CD4-positive, alpha-beta T cell treated with Interleukin-1 beta for 1 hour (primary cell): Measurements from ENCODE around the gene SAP25.

Experiments used
- DNase-seq, 2 donors: peaks; one replicate each; pipeline ENCODE4 v3.0.0-alpha.2; 2020 to 2022

The SAP25 gene

DNA sequence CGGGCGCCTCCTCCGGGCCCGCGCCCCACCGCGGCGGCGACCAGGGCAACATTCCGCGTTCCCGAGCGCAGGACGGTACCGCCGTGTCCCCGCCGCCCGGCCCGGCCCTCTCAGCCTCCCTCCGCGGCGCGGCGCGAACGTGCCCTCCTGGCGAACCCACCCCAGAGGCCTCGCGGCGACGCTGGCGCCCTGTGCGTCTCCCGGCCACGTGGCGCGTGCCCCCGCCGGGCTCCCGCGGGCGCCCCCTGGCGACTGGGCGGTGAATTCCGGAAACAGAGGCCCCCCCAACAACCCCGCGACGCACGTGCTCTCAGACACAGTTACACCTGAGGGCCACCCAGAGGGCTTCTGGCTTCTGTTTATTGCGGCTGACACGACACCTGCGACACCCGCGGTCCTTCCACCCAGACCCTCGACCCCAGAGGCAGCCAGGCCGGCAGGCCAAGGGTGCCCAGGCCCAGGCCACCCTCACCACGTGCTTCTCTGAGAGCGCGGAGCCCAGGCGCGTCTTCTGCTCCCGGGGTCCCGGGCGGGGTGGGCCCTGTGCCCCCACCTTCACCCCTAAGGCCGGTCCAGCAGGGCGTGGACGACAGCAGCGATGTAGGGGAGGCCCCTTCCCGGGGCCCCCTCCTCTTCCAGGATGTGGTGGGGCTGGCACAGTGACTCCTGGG, at the start of gene SAP25:
Gene SAP25 (minus strand): TSS at position 210 of the 671 bp plus-strand sequence. CDS start 158 bp downstream, at position 52.
- DNase-seq: no peak

DNA sequence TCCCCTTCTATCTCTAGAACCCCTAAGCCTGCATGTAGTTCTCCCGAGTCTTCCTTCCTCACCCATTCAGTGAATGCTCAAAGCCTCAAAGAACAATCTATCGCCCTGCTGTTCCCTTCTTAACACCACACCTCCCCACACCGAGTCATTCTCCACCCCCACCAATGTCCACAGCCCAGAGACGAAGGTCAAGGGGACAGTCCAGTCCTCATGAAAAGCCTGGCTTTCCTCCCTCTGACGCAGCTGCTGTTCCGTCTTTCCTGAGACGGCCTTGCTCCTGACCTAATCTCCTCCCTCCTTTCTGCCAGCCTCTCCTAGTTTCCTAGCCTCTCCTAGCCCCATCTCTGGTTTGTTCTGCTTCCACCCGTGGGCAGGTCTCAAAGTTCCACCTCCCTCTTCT, 47.9 kb upstream of the SAP25 start:
- no peak for DNase-seq

DNA sequence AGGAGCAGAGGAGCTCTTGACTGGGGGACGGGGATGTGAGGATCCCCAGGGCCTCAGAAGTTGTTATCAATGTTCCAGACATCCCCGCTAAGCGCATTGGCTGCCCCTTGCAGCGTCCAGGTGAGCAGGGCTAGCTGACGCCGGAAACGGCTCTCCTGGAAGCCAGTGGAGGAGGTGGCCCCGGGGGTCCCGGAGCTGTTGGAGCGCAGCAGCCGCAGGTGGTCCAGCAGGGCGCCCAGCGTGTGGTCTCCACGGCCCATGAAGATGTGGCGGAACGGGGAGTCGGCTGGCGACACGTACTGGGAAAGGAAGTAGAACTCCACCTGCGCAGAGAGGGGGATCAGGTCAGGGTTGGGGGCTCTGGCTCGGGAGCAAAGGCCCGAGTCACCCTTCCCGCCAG, 47.1 kb upstream of the SAP25 start:
- no peak for DNase-seq

DNA sequence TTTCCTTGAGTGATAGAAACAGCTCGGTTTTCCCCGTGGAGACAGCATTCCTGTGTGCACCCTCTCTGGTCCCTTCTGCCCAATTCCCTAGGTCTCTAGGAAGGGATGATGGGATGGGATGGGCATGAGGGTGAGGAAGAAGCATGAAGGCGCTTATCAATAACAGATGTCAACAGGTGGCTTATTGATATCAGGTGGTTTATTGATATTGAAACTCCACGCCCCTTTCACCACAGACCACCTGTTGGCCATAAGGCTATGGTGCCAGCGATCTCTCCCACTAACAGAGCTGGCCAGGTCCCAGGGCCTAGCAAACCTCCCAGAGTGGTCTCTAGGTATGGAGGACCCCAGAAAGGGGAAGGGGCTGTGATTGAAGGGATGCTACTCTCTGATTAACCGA, 46.5 kb upstream of the SAP25 start:
- no peak for DNase-seq

DNA sequence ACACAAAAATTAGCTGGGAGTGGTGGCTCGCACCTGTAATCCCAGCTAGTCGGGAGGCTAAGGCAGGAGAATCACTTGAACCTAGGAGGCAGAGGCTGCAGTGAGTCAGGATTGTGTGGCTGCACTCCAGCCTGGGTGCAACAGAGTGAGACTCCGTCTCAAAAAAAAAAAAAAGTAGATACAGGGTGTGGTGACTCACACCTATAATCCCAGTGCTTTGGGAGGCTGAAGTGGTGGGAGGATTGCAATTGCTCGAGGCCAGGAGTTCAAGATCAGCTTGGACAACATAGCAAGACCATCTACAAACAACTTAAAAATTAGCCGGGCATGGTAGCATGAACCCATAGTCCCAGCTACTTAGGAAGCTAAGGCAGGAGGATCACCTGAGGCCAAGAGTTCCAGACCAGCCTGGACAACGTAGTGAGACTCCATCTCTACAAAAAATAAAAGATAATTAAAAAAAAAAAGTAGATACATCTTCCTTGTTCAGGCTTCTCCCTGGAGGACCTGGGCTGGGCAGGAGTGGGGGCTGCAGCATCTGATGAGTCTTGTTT, 40.7 kb upstream of the SAP25 start:
- DNase-seq: no peak

DNA sequence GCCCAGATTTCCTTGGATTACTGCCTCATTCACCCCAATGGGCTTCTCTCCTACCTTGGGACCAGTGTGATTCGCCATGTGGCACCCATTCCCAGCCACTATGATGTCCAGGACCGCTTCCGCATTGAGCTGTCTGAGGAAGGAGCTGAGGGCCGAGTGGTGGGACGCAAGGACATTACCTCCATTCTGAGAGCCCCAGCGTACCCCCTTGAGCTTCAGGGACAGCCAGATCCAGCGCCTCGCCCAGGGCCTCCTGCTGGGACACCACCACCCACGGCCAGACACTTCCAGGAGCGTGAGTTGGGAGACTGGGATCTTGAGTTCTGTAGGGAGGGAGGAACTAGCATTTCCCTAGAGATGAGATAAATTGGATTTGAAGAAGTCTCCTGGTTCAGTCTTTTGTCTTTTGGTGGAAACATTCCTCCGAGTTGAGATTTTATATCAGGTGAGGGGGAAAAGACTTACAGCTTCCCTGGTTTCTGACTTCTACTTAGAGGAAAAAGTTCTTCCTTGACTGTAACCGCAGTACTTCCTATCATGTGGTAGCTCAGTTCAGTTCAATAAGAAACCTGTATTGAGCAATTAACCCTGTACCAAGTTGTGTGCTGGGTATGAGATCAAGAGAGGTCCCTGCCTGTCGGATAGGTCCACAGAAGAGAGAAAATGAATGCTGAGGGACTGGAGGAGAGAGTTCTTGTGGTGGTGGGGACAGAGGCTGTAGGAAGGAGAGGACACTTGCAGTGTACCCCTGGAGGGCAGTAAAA, 39.9 kb upstream of the SAP25 start:
- DNase-seq: peak in 1 of 2 donors; percentile 13

DNA sequence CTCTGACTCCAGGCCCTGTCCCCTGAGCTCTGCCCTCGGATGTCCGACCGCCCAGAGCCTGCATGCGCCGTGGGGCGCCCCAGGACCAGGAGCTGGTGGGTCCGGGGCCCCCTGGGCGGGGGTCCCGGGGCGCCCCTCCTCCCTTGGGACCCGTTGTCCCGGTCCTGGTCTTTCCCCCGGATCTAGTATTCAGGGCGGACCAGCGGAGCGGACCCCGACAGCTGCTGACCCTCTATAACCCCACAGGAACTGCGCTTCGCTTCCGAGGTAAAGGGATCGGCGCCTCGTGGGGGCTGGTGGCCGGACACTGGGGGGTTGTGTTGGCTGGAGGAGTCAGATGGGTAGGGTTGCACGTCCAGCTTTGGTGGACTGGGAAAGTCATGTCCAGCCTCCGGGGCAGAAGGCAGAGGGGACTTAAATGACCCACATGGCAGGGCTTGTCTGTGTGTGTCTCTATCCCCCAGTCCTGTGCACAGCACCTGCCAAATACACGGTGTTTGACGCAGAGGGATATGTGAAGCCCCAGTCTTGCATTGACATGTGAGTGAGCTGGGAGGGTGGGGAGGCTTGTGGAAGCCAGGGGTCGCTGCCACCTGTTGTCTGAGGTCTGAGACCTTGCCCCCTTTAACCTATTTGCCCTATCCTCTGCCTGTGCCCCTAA, 39.2 kb upstream of the SAP25 start:
- DNase-seq: peak in 1 of 2 donors; percentile 22

DNA sequence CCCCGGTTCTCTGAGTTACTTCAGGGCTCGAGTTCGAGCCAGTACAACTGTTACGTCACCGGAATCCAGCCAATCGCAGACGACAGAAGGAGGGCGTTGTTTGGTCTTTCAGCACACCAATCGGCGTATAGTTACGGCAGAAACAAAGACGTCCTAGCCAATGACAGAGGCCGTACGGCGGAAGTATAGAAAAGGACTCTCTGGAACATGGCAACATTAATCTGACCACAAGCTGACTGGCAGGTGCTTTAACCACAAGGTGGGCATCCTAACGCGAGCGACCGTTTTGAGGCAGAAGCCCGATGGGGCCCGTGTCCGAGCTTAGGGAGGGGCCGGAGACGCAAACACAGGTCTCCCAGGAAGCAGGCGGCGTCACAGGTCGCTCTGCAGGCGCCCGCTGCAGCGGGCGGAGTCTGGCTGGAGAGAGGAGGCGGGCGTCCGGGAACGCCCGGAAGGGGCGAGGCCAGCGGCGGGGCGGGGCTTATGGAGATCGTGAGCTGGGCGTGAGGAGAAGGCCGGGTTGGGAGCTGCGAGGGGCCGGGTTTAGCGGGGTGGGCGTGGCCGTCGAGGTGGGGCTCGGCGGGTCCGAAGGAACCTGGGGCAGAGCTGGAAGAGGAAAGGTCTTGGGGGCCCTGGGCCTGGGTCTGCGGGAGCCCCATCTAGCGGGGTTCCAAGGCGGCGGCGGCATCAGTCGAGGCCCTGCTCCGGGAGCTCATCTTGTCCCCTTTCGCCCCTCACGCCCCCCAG, 38.5 kb upstream of the SAP25 start, which contains the start of gene MOSPD3:
Gene MOSPD3 (plus strand): TSS at position 558 of the 747 bp plus-strand sequence. CDS start 252 bp downstream, outside the sequence.
- DNase-seq: peak; percentile 98

DNA sequence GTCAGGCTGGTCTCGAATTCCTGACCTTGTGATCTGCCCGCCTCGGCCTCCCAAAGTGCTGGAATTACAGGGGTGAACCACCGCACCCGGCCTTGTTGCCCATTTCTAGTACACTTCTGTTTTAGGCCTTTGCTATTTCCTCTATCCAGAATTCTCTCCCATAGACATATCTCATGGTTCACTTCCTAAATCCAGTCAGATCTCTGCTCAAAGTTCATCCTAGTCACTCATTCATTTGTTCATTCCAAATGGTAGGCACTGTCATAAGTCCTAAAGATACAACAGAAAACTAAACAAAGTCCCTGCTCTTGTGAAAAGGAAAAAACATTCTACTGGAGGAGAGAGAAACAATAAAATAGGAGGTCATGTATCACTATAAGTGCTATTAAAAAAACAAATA, 36.3 kb upstream of the SAP25 start:
- no peak for DNase-seq

DNA sequence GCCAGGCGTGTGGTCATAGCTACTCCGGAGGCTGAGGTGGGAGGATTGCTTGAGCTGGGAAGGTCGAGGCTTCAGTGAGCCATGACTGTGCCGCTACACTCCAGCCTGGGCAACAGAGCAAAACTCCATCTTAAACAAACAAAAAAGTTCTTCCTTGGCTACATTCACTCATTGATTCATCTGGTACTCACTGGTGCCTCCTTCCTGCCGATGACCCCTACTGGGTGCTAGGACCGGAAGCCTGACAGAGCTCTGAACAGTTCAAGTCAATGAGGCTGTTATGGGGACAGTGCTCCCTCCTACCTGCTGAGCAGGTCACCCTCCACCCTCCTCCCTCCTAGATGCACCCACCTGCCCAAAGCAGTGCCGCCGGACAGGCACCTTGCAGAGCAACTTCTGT, 33.4 kb upstream of the SAP25 start:
- no peak for DNase-seq

DNA sequence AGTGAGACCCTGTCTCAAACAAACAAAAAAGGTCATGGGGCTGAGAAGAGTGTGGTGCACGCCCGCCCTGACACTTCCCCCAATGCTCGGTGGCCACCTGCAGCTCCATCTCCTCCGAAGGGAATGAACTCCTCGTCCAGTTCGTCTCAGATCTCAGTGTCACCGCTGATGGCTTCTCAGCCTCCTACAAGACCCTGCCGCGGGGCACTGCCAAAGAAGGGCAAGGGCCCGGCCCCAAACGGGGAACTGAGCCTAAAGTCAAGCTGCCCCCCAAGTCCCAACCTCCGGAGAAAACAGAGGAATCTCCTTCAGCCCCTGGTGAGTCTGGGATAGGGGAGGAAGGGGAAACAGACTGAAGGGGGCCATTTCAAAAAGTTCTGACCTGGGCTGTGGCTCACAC, 32.6 kb upstream of the SAP25 start:
- no peak for DNase-seq

DNA sequence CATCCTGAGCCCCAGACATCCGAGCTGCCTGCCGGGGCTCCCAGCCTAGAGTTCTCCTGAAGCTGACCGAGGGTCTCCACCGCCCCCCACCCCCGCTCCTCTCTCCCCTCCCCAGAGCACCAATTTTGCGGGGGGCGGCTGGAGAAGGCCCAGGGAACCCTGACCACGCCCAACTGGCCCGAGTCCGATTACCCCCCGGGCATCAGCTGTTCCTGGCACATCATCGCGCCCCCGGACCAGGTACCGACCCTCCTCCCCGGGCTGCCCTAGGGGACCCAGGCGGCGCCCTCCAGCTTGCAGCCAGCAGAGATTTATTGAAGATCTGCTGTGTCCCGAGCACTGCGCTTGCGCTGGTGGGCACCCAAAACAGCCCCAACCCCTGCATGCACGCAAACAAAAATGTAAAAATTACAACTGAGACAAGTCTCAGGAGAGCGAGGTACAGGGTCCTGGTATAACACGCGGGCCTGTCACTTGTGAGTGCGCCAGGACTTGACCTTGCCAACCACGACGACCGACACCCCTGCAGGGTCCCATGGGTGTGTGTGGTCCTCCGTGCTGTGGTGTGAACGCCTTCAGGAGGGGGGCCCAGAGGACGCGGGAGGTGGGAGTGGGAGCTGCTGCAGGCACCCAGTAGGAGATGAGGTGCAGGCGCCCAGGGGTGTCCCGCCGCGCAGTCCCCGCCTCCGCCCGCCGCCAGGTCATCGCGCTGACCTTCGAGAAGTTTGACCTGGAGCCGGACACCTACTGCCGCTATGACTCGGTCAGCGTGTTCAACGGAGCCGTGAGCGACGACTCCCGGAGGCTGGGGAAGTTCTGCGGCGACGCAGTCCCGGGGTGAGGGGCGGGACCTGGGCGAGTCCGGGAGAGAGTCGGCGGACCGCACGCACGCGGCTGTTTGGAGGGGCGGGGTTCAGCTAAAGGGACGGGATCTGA, 31.5 kb upstream of the SAP25 start:
- peak; percentile 41 to 42 for DNase-seq

DNA sequence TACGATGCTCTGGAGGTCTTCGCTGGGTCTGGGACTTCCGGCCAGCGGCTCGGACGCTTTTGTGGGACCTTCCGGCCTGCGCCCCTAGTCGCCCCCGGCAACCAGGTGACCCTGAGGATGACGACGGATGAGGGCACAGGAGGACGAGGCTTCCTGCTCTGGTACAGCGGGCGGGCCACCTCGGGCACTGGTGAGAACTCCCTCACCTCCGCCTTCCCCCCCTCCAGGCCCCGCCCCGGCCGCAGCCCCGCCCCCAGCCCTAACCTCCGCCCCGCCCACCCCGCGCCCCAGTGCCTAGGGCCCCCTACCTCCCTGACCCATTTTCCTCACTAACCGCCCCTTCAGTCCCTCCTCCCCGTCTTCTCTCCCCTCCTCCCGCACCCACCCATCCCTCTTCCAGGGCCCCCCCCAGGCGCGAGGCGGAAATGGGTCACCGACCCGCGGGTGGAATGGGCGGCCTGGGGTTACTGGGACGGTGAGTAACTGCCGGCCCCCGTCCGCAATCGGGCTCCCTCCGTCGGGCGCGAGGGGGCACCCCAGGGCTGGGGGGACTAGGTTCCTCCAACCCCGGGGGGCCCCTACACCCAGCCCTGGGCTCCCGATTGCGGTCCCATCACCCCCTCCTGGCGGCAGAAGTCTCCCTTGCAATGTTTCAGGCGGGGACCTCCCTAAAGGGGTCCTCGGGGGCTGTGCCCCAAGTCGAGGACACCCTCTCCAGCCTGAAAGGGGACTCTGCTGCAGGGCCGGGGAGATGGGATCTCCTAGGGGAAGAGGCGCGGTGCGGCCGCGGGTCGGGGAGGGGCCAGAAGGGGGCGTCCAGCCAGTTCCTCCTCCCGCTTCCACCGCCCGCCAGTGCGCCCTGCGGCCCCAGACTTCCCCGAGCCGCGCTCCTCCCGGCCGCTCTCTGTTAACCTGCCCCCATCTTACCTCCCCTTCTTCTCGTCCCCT, 30.6 kb upstream of the SAP25 start:
- peak; percentile 79 to 83 for DNase-seq

DNA sequence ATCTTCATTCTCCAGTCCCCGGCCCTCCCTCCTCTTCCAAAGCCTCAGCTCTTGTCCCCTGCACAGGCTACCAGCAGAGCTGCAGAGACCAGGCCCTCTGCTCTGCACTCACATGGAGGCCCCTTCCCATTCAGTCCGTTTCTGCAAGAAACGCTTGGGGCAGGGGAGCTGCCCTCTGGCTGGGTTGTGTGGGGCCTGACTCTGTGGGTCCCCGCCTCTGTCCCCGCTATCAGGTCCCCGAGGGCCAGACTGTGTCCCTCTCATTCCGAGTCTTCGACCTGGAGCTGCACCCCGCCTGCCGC, 30.0 kb upstream of the SAP25 start:
- DNase-seq: no peak

DNA sequence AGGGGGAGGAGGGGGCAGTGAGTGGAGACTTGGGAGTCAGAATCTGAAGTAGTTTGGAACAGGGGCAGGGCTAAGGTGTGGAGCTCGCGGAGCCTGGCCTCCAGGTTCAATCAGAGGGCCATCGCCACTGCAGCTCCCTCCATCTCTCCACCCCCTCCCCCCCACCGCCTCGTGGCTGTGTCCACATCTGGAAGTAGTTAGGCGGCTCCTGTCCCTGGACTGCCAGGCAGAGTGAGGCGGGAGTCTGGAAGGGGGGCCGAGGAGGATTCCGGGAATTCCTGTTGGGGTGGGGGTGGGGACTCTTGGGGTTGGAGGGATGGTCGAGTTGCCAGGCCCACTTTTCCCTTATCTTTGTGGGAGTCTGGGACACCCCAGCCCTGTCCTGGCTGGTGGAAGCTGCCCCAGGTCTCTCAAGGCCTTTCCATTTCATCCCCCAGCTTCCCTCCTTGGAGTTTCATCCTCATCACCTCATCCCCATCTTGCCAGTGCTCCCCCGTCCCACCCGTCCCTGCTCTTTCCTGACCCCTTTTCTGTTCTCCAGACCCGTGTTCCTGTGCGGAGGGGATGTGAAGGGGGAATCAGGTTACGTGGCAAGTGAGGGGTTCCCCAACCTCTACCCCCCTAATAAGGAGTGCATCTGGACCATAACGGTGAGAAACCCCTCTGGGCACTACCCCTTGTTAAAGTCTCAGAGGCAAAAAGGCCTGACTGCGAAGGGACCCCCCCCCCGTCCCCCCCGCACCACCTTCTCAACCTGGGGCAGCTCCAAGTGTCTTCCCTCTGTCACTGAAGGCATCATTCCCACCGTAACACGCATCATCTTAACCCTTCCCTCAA, 29.4 kb upstream of the SAP25 start:
- no peak for DNase-seq

DNA sequence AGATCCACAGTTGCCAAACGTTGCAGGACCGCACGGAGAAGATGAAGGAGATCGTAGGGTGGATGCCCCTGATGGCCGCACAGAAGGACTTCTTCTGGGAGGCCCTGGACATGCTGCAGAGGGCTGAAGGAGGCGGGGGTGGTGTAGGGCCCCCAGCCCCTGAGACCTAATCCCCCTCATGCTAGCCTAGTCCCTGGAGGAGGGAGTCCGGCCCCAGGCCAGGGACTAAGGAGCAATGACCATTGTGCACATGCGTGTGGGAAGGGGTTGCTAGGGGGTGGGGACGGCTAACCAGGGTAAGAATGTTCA, 27.0 kb upstream of the SAP25 start:
- DNase-seq: no peak

DNA sequence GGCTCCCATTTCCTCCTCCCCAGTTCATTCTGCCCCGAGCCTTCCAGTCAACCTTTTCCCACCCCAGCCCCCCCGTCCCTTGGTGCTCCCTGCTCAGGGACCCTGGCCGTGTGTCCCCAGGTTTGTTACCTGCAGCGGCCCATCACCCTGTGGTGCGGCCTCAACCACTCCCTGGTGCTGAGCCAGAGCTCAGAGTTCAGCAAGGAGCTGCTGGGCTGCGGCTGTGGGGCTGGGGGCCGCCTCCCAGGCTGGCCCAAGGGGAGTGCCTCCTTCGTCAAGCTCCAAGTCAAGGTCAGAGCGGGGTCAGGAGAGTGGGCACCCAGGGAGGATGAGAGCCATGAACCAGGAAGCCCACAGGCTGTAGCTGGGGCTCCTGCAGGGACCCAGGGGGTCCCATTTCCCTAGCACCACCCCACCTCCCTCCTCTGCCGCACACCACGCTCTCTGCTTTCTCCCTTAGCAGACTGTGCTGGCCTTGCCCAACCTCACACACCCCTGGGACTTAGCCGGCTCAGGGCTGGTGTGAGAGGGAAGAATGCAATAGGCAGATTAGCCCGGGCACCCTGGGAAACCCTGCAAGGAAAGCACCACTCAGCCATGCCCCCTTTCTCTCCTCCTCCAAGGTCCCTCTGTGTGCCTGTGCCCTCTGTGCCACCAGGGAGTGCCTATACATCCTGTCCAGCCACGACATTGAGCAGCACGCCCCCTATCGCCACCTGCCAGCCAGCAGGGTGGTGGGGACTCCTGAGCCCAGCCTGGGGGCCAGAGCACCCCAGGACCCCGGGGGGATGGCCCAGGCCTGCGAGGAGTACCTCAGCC, 26.4 kb upstream of the SAP25 start:
- DNase-seq: no peak

DNA sequence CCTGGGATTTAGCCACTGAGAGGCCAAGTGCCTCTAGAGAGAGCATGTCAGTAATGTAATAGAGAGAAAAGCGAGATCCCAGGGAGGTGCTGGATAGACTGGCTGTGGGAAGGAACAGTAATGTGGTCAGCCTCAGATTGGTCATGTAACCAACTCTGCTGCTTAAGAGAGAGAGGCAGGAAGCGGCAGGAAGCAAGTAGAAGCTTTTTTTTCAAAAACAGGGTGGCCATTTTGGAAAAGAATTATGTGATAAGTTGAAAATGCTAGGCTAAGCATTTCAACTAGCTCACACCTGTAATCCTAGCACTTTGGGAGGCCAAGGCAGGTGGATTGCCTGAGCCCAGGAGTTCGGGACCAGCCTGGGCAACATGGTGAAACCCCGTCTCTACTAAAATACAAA, 24.7 kb upstream of the SAP25 start:
- no peak for DNase-seq

DNA sequence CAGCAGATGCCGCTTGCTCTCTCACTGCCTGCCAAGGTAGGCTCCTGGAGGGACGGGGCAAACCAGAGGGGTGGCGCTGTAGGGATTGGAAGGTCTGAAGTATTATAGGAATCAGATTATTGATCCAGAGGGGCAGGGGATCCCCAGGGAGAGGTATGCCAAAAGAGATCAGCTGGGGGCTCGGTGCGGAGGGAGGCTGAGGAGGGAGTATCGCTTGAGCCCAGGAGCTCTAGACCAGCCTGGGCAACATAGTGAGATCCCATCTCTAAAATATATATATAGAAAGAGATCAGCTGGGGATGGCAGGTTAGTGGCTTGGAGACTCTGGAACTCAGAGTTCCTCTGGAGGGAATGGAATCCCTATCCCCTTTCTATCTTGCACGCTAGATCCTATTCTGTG, 21.5 kb upstream of the SAP25 start:
- no peak for DNase-seq
